Ishikawa (cell line): ENCODE measurements around the gene WWOX.

Experiments used
- CEBPB ChIP-seq: IDR thresholded peaks from 2 replicates; pipeline ENCODE4 v1.6.1; 2012
- EP300 ChIP-seq: IDR thresholded peaks from 2 replicates; pipeline ENCODE4 v1.6.1; 2012; ENCODE audit warnings: borderline replicate concordance
- FOXM1 ChIP-seq: IDR thresholded peaks from 2 replicates; pipeline ENCODE4 v1.6.1; 2012; ENCODE audit warnings: low read depth, borderline replicate concordance
- MAX ChIP-seq: IDR thresholded peaks from 2 replicates; pipeline ENCODE4 v1.6.1; 2012
- RAD21 ChIP-seq: IDR thresholded peaks from 2 replicates; pipeline ENCODE4 v1.6.1; 2012; ENCODE audit warnings: low read depth
- REST ChIP-seq: IDR thresholded peaks from 2 replicates; pipeline ENCODE4 v1.6.1; 2012; ENCODE audit warnings: low read depth, mild to moderate bottlenecking
- TAF1 ChIP-seq: IDR thresholded peaks from 2 replicates; pipeline ENCODE4 v1.6.1; 2012; ENCODE audit warnings: low read depth, mild to moderate bottlenecking
- TEAD4 ChIP-seq: IDR thresholded peaks from 2 replicates; pipeline ENCODE4 v1.6.1; 2012

GRCh38 chr16:78738557-78738956 is 639.1 kb downstream of the WWOX start:
- no peak for TF ChIP-seq FOXM1
- no peak for TF ChIP-seq EP300
- TF ChIP-seq RAD21: no peak
- TF ChIP-seq TAF1: no peak
- no peak for TF ChIP-seq CEBPB
- TF ChIP-seq TEAD4: no peak
- no peak for TF ChIP-seq MAX
- no peak for TF ChIP-seq REST
